Ramos (cell line): ENCODE data around the gene VWA5B1.

ENCODE experiments used
- in situ Hi-C: fragments of 300-500 bp; cut with MboI; formaldehyde crosslinking; loops from one replicate; pipeline ENCODE4 v1.14.3; 2022; ENCODE audit warnings: low sequenced_read_pairs; ENCODE audit not compliant: unreplicated experiment

The VWA5B1 gene

DNA sequence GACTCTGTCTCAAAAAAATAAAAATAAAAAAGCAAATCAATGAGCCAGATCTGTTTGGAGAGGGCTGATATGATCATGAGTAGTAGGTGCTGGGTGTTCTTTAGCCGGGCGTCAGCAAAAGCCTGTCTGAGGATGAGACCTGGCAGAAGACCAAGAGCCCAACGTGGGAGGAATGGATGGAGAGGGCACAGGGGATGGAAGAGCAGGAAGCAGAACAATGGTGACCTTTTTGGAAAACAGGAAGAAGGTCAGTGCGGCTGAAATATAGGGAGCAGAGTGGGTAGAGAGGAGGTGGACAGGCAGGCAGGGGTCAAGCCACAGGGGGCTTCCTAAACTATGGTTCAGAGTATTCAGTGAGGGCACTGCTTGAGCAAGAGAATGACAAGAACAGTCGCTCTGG, 30.9 kb downstream of the VWA5B1 start:
- in situ Hi-C loops: no loop called here

DNA sequence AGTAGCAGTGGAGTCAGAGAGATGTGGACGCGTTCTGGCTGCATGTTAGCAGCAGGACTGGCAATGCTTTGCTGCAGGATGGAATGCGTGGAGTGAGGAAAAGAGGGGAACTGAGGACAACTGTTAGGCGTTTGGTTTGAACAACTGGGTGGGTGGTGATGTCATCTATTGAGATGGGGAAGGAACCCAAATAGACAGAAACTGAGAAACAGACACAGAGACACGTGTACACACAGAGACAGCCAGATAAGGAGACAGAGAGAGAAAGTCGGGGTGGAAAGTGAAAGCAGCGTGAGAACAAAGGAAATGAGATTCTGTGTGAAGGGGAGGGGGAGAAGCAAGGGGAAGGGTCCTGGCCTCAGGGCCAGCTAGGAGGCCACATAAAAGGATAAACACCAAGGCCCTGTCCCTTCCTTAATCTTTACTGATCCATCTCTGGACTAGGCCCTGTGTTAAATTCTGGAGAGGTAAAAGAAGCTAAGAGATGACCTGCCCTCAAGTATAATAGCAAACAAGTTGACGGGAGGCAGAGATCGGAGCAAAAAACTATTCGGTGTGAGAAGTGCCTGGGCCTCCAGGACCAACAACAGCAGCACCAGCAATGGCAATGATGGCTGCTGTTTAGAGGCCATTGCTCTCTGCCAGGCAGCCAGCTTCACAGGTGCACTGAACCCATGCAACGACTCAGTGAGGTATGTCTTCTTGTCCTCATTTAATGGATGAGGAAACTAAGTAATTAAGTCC, 31.6 kb downstream of the VWA5B1 start:
- in situ Hi-C loops: no loop called here

DNA sequence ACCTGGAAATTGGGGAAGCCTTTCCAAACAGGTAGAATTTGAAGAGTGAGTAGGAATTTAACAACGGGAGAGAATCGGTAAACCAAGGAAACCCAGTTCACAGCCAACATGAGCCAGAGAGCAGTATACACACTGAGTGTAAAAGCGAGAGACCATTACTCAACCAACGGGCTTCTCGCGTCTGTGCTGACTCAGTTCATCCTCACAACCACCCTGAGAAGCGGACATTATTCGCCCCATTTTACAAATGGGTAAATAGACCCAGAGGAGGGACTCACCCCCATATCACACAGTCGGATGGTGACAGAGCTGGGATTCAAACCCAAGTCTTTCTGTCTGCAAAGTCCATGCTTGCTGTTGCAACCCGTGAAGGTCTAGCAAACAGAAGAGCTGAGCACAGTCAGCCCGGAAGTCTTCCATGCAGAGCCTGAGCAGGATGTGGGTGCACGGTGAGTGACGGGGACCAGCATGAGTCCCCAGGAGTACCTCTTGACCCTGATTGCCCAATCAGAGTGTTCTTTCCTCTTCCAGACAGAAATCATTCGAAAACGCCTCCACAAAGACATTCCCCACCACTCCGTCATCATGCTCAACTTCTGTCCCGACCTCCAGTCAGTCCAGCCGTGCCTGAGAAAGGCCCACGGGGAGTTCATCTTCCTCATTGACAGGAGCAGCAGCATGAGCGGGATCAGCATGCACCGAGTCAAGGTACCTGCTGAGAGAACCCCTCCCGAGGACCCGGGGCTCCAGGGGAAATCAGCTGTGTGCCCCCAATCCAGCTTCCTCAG, 32.3 kb downstream of the VWA5B1 start:
- in situ Hi-C loops: no loop called here

DNA sequence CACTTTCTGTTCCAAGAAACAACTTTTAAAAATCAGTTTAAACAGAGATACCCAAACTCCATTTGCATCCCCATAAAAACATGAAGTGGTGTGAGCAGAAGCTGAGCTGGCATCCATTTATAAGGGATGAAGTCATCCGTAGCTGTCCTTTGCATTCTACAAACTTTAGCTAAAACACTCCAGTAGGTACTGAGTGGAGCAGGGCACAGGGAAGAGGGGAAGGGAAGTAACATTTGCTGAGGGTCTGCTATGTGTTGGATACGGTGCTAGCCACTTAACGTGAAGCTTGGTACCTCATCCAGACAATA, 32.9 kb downstream of the VWA5B1 start:
- in situ Hi-C loops: no loop called here

DNA sequence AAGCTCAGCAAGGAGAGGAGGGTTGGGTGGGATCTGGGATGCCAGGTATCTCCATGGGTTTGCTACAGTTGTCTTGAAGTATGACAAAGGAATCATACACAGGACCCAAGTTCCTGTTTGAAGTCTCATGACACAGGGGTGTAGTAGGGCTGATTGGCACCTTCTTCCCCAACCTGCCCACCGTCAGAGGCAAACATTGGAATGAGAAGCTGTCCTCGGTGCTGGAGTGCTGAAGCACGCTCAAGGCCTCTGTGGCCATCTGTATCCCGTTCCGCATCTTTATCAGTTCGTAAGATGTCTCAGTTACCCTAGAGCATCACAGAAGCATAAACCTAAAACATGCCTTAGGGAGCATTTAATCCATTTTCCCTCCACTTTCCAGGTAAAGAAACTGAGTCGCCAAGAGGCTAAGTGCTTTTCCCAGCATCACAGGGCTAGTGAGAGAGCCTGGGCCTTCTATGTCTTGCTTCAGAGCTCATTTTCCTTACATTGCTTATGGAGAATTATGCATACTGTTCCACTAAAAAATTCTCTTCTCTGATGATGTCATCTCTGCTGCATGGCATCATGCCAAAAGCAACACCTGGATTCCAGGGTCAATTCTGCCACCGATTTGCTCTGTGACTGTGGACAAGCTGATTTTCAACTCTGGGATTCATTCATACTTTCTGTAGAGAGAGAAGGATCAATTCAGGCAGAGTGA, 34.2 kb downstream of the VWA5B1 start:
- in situ Hi-C loops: no loop called here

DNA sequence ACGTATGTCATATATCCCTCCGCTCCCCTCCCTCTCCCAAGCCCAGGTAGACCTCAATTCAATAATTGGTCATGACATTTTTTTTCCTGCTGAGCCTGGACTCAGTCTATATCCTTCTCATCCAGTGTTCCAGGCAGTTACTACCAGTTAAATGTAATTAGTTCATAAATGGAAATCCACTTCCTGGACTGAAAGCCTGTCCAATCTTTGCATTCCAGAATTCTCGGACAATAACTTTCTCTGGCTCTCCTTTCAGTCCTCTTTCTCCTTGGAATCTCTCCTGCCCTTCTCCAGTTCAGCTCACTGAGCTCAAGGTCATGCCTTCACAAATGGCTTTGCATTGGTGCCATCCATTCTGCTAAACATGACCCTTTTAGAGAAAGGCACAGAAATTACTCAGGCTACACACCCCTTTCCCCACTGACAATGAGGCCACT, 34.8 kb downstream of the VWA5B1 start:
- in situ Hi-C loops: no loop called here

DNA sequence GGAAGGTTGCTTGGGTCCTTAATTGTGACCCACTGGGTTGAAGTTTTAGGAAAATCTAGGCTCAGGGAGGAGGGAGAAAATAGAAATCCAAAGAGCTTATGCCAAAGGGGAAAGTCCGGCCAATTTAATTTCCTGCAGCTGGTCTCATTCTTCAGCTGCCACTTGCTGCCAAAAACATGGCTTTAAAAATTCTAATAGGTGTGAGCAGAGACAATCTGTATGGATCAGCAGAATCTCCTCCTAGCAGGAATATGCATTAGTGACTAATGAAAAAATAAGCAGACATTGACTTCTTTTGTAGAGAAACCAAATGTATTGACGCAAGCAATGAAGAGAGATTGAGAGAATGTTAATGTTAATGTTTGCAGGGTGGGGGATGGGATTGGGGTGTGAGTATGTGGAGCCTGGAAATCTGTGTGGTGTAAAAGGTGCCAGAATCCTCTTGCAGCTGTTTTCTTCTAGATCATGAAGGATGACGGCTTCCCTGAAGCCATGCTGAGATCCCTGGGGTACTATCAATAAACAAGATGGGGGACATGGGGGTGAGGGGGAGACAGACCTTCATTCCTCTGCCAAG, 35.3 kb downstream of the VWA5B1 start:
- in situ Hi-C loops: no loop called here

DNA sequence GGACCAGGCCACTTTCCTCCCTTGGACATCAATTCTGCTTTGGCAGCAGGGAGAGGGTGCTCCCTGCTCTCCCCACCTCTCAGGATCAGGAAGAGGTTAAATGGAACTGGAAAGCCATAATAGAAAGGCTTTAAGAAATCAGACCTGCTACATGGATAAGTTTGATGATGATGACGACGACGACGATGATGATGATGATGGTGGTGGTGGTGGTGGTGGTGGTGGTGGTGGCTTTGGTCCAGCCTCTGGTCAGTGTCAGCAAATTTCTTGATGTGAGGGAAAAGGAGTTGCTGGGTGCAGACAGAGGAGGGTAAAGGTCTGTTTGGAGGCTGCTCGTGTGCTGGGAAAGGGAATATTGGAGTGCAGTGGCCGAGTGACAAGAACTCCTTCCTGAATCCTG, 36.8 kb downstream of the VWA5B1 start:
- in situ Hi-C loops: no loop called here

DNA sequence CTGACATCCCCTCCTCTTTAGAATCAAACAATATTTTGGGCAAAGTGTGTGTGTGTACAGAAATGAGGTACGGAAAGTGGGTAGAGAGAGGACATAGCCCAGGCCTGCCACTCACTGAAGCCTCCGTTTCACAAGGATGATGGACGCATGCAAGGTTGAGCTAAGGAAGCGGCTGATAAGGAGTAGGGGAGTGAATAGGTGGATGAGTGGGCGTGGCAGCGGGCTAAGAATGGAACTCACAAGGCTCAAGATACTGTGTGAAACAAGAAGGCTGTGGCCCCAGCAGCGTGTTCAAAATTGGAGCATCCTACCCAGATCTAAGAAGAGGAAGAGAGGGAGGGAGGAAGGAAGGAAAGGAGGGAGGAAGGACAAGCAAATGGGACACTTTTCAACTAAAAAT, 37.5 kb downstream of the VWA5B1 start:
- in situ Hi-C loops: no loop called here

DNA sequence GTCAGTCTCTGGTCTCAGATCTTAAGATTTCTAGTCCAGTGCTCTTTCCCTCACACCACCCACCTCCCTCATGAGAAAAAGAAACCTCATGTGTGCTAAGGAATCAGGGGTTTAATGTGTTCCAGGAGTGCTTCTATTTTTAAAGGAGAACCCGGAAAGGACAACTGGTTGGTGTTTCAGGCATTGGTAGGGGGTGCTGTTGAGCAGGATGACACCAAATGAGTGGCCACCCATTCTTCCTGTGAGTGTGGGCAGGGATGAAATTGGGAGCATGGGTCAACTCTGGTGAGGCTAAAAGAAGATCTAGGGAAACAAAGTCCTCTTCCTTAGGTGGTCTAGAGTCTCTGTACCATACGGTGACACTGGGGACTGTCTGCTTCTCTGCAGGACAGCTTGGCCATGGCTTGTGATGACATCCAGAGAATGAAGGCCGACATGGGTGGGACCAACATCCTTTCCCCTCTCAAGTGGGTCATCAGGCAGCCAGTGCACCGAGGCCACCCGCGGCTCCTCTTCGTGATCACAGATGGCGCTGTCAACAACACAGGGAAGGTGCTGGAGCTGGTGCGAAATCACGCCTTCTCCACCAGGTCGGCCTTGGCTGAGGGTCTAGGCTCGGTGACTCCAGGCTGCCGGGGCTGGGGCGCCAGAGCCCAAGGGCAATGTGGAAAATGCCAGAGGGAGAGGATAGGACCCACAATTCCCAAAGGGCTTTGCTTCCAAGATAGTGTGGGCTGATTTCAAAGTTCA, 39.3 kb downstream of the VWA5B1 start:
- in situ Hi-C loops: no loop called here

DNA sequence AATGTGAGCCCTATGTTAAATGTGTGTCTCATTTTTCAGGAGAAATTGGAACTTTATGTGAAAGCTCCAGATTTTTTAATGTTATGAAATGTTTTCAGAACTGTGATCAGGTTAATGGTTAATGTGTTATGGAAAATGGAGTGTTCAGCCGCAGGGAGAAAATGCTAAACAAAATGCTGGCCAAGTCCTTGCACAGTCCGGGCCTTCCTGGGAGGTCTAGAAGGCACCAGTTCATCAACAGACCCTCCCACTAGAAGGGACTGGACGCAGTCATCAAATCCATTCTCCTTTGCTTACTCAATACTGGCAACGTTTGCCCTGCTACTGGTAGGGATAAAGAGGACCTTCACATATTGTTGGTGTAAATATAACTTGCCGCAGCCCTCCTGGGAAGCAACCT, 43.4 kb downstream of the VWA5B1 start:
- in situ Hi-C loops: no loop called here

DNA sequence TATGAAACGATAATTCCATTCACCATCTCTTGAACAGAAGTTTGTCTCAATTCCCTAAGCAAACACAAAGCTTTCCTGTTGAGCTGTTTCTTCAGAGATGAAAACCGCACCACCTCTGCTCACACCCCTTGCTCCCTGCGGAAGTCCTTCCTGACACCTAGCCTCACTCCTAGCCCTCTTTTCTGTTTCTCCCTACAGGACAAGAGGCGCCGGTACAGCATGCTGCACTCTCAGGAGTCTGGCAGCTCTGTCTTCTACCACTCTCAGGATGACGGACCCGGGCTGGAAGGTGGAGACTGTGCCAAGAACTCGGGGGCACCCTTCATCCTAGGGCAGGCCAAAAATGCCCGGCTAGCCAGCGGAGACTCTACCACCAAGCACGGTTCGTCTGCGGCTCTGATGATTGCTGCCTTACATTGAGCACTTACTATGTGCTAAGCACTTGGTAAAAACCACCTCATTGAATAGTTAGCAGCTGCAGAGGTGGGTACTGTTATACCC, 45.5 kb downstream of the VWA5B1 start:
- in situ Hi-C loops: no loop called here

DNA sequence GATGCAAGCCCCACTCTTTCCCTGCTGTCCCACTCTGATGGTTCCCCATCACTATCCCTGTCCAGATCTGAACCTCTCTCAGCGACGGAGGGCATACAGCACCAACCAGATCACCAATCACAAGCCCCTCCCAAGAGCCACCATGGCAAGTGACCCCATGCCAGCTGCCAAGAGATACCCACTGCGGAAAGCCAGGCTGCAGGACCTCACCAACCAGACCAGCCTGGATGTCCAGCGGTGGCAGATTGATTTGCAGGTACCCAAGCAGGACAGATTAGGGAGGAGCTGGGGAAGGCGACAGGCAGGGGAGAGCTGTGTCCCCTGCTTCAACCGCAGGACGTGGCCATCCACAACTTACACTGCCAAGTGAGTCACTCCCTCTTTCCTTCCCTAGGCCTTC, 46.9 kb downstream of the VWA5B1 start:
- in situ Hi-C loops: no loop called here

DNA sequence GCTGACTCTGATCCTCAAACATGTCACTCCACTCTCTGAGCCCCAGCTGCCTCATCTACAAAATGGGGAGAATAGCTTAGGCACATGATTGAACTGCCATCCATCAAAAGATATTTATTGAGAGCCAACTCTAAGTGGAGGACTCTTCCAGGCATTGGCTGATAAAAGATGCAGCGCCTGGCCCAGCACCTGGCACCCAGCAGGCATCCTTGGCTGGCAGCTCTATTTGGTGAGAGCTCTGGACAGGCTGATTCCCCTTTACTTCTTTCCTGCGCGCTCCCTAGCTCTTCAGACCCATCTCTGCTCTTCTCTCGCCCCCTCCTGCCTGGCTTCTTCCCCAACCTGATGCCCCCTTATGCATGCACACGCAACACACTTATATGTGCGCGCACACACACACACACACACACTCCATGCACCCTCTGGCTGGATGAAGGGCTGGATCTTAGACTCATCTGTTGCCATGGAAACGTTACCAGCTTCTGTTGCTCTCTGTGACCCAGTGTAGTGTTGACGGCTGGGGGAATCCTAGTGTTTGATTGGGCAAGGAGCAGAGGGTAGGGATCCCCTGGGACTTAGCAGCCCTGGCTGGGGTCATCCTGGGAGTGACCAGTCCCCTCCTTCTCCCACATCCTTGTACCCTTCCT, 49.3 kb downstream of the VWA5B1 start:
- in situ Hi-C loops: no loop called here

DNA sequence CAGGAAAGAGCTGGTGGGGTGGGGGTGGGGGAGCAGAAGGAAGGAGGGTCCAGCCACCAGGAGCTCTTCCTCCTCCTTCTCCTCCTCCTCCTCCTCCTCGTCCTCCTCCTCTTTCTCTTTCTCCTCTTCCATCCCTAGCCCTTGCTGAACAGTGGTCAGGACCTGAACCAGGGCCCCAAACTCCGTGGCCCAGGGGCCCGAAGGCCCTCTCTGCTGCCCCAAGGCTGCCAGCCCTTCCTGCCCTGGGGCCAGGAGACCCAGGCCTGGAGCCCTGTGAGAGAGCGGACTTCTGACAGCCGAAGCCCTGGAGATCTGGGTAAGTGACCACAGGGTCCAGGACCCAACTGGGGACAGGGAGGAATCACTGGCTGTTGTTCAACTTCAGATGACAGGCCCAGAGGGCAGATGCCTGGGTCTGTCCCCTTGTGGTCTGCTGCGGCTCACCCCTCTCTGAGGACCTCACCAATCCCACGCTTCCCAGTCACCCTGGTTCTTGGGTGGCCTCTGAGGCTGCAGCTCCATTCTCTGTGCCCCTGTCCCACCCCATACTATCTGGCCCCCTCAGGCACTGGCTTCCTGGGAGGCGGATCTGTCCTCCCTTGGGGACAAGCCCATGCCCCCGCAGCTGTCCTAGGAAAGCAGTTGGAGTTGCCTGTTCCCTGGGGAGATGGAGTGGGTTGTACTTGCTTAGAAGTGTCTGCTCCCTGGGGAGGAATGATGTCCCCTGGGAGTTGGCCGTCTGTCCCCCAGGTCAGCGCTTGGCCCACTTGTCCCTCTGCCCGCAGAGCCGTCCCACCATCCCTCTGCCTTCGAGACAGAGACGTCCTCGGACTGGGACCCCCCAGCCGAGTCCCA, 51.8 kb downstream of the VWA5B1 start:
- in situ Hi-C loops: no loop called here

DNA sequence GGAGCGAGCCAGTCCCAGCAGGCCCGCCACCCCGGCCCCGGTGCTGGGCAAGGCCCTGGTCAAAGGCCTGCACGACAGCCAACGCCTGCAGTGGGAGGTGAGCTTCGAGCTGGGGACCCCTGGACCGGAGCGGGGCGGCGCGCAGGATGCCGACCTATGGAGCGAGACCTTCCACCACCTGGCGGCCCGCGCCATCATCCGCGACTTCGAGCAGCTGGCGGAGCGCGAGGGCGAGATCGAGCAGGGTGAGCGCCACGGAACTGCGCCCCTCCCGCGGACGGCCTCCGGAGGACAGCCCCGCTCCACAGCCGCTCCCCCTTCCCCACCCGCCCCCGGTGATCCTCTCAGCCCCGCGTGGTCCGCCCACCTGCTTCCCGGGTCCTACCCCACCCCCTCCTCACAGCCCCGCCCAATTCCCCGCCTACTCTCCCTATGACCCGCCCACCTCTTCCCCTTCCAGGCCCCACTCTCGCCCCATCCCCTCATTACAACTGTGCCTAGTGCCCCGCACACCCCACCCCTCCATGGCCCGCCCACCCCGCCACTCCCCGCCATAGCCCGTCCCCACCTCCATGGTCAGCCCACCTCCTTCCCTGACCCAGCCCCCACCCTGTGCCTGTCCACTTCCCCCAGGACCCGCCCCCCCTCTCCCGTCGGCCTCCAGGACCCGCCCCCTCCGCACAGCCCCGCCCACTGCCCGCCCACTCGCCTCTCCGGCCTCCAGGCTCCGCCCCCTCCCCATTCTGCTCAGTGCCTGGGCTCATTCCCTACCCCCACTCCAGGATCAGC, 52.7 kb downstream of the VWA5B1 start:
- in situ Hi-C loops: no loop called here

DNA sequence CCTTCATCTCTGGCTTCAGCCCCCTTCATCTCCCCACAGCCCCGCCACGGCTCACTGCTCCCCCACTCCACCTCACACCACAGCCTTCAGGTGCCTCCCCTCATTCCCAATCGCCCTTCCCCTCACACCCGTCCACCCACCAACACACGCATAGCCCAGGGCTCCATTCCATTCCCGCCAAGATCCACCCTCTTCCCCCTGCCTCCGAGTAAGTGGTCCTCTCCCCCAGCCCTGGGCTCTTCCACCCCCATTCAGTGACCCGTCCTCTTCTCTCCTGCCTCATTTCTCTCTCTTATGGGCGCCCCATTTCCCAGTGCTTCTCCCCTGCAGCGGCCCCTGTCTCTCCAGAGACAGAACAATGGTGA, 53.2 kb downstream of the VWA5B1 start:
- in situ Hi-C loops: no loop called here

DNA sequence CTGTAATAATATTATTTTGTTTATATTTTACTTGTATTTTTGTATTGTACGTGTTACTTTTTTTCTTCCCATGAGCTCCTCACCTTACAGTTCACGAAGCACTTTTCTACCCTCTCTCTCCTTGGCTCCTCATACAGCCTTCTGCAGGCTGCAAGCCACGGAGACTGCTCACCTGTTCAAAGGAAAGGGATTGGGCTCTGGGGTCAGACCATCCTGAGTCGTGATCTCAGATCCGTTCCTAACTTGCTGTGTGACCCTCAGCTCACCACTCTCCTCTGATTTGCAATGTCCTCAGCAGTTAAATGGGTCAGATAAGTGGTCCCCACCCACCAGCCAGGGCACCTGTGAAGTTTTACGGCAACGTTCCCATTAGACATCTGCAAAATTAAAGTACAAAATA, 54.1 kb downstream of the VWA5B1 start:
- in situ Hi-C loops: no loop called here
